H1 (cell line): ENCODE data around the gene ECPAS. TPM values are rescaled to one million over a fixed set of nuclear protein-coding genes. Genes with fewer than 3 reads are reported as not detected.
A peak's percentile ranks its signal among the peaks of the same experiment; 100 is the strongest.

Experiments used
- CTCF ChIA-PET: fragments of 300-600 bp; sonication (Branson Sonifier 250); formaldehyde crosslinking; loops from one replicate; lab custom pipeline; 2021; ENCODE audit not compliant: partially characterized antibody; lab: Charles Lee
- POLR2A ChIA-PET: fragments of 300-600 bp; sonication (Branson Sonifier 250); formaldehyde crosslinking; loops from one replicate; lab custom pipeline; 2021; ENCODE audit warnings: inconsistent platforms; ENCODE audit not compliant: partially characterized antibody; lab: Charles Lee
- DNase-seq, 2 experiments: peaks; one replicate each; pipeline versions ENCODE4 v3.0.0 to v3.0.0-alpha.2; 2010 to 2022; ENCODE audit warnings: low spot score in 2 of 2, low read depth in 1 of 2, mixed read lengths in 1 of 2
- FAIRE-seq: peaks from 2 replicates; lab custom pipeline; 2011; peaks lifted over from hg19 to GRCh38; lab: Jason Lieb, UNC
- H2AFZ ChIP-seq: 2 replicates; pipeline ENCODE4 v1.8.1; 2012; ENCODE audit warnings: low read length, inconsistent platforms
- H2AK5ac ChIP-seq: 2 replicates; pipeline ENCODE4 v1.6.1; 2013; ENCODE audit warnings: low read depth, low read length
- H2BK120ac ChIP-seq: replicated peaks from 2 replicates; pipeline ENCODE3; 2013; ENCODE audit warnings: low read depth, low read length, inconsistent platforms
- H2BK12ac ChIP-seq: 2 replicates; pipeline ENCODE4 v1.6.1; 2013; ENCODE audit warnings: low read depth, low read length
- H2BK15ac ChIP-seq: 2 replicates; pipeline ENCODE4 v1.6.1; 2013; ENCODE audit warnings: low read length
- H2BK20ac ChIP-seq: 2 replicates; pipeline ENCODE4 v1.6.1; 2013; ENCODE audit warnings: low read length
- H2BK5ac ChIP-seq: 2 replicates; pipeline ENCODE4 v1.6.1; 2013; ENCODE audit warnings: low read depth, low read length
- H3K14ac ChIP-seq: 2 replicates; pipeline ENCODE4 v1.6.1; 2013; ENCODE audit warnings: inconsistent platforms; ENCODE audit not compliant: insufficient read length
- H3K18ac ChIP-seq: 2 replicates; pipeline ENCODE4 v1.6.1; 2013; ENCODE audit warnings: low read length; ENCODE audit errors: extremely low read depth
- H3K23ac ChIP-seq: 2 replicates; pipeline ENCODE4 v1.6.1; 2013; ENCODE audit warnings: inconsistent platforms; ENCODE audit not compliant: insufficient read length
- H3K23me2 ChIP-seq: 2 replicates; pipeline ENCODE4 v1.6.1; 2013; ENCODE audit warnings: low read depth, low read length
- H3K27ac ChIP-seq: 2 replicates; pipeline ENCODE4 v1.6.1; 2011; ENCODE audit warnings: low read depth, low read length, inconsistent platforms
- H3K27me3 ChIP-seq, 4 experiments: replicated peaks in 1 of 4; 1 replicate in 1 of 4; 2 replicates in 3 of 4; pipeline versions ENCODE4 v1.6.1 to v1.8.1; 2011 to 2013; ENCODE audit warnings: low read length in 3 of 4, mild to moderate bottlenecking in 3 of 4, inconsistent platforms in 2 of 4, mixed read lengths in 2 of 4, moderate library complexity in 1 of 4; ENCODE audit not compliant: control insufficient read depth in 3 of 4, insufficient read depth in 3 of 4; ENCODE audit errors: extremely low read depth in 1 of 4
- H3K36me3 ChIP-seq, 4 experiments: 2 replicates each; pipeline versions ENCODE4 v1.6.1 to v1.8.1; 2011 to 2013; ENCODE audit warnings: mild to moderate bottlenecking in 4 of 4, low read length in 3 of 4, moderate library complexity in 2 of 4, control low read depth in 1 of 4, inconsistent platforms in 1 of 4; ENCODE audit not compliant: insufficient read depth in 4 of 4, control insufficient read depth in 2 of 4
- H3K4ac ChIP-seq: replicated peaks from 2 replicates; pipeline ENCODE3; 2013; ENCODE audit warnings: low read length, low read depth, mixed read lengths, inconsistent platforms; ENCODE audit not compliant: insufficient read length
- H3K4me1 ChIP-seq, 4 experiments: replicated peaks in 1 of 4; 1 replicate in 1 of 4; 2 replicates in 3 of 4; pipeline versions ENCODE4 v1.6.1 to v1.8.1; 2011 to 2013; ENCODE audit warnings: low read length in 3 of 4, inconsistent platforms in 2 of 4, mixed read lengths in 1 of 4; ENCODE audit not compliant: insufficient read depth in 4 of 4, control insufficient read depth in 3 of 4
- H3K4me2 ChIP-seq, 2 experiments: 2 replicates each; pipeline versions ENCODE4 v1.6.1 to v1.8.1; 2011 to 2013; ENCODE audit warnings: low read depth in 2 of 2, low read length in 2 of 2, control low read depth in 1 of 2, inconsistent platforms in 1 of 2, mild to moderate bottlenecking in 1 of 2; ENCODE audit not compliant: insufficient read depth in 1 of 2
- H3K4me3 ChIP-seq, 4 experiments: fragments of 200-600, 300-600 bp in 1 of 4; sonication (generic), shearing (Covaris generic), sonication (Bioruptor Twin) in 1 of 4; 2 replicates each; pipeline versions ENCODE4 v1.5.1 to v1.8.1; 2011 to 2016; ENCODE audit warnings: low read length in 4 of 4, low read depth in 3 of 4, control low read depth in 2 of 4, inconsistent platforms in 2 of 4, mild to moderate bottlenecking in 2 of 4, mixed read lengths in 1 of 4, moderate library complexity in 1 of 4; ENCODE audit not compliant: insufficient read depth in 2 of 4; ENCODE audit errors: extremely low read depth in 1 of 4
- H3K56ac ChIP-seq: replicated peaks from 2 replicates; pipeline ENCODE3; 2013; ENCODE audit warnings: low read depth, mild to moderate bottlenecking, mixed read lengths, low read length, inconsistent platforms; ENCODE audit not compliant: insufficient read length
- H3K79me1 ChIP-seq: 2 replicates; pipeline ENCODE4 v1.6.1; 2013; ENCODE audit warnings: low read depth, low read length, control low read depth
- H3K79me2 ChIP-seq, 2 experiments: 2 replicates each; pipeline versions ENCODE4 v1.6.1 to v1.8.1; 2012 to 2013; ENCODE audit warnings: low read length in 2 of 2, mild to moderate bottlenecking in 2 of 2, inconsistent platforms in 1 of 2; ENCODE audit not compliant: insufficient read depth in 2 of 2, control insufficient read depth in 1 of 2
- H3K9ac ChIP-seq, 4 experiments: replicated peaks in 1 of 4; 1 replicate in 1 of 4; 2 replicates in 3 of 4; pipeline versions ENCODE4 v1.6.1 to v1.8.1; 2011 to 2013; ENCODE audit warnings: low read depth in 3 of 4, low read length in 3 of 4, control low read depth in 2 of 4, mild to moderate bottlenecking in 2 of 4, moderate library complexity in 2 of 4, inconsistent platforms in 1 of 4; ENCODE audit errors: extremely low read depth in 1 of 4
- H3K9me3 ChIP-seq, 2 experiments: 2 replicates each; pipeline versions ENCODE4 v1.6.1 to v1.8.1; 2012 to 2013; ENCODE audit warnings: mild to moderate bottlenecking in 2 of 2, moderate library complexity in 2 of 2, control low read depth in 1 of 2, inconsistent platforms in 1 of 2, low read depth in 1 of 2, low read length in 1 of 2, mixed read lengths in 1 of 2; ENCODE audit not compliant: insufficient read depth in 2 of 2
- H4K20me1 ChIP-seq, 2 experiments: replicated peaks in 1 of 2; 2 replicates each; pipeline versions ENCODE3 to v1.8.1; 2011 to 2013; ENCODE audit warnings: inconsistent platforms in 2 of 2, low read length in 2 of 2, mild to moderate bottlenecking in 1 of 2; ENCODE audit not compliant: insufficient read depth in 2 of 2, control insufficient read depth in 1 of 2
- H4K5ac ChIP-seq: 2 replicates; pipeline ENCODE4 v1.6.1; 2013; ENCODE audit warnings: low read length, low read depth, mixed read lengths, inconsistent platforms; ENCODE audit not compliant: insufficient read length
- H4K8ac ChIP-seq: 2 replicates; pipeline ENCODE4 v1.8.0; 2013; ENCODE audit warnings: mild to moderate bottlenecking, moderate library complexity, low read length, inconsistent platforms; ENCODE audit not compliant: insufficient read depth; ENCODE audit errors: extremely low read depth
- H4K91ac ChIP-seq: replicated peaks from 2 replicates; pipeline ENCODE3; 2013; ENCODE audit warnings: low read length, mixed read lengths, inconsistent platforms; ENCODE audit not compliant: insufficient read length
- HDAC2 ChIP-seq, 2 experiments: fragments of 300-600 bp in 1 of 2; sonication (generic) in 1 of 2; IDR thresholded peaks; 2 replicates each; pipeline ENCODE4 v1.6.1; 2011 to 2012; ENCODE audit warnings: low read depth in 2 of 2, low read length in 2 of 2, mild to moderate bottlenecking in 2 of 2, moderate library complexity in 2 of 2, borderline replicate concordance in 1 of 2, inconsistent platforms in 1 of 2
- SP4 ChIP-seq: IDR thresholded peaks from 2 replicates; pipeline ENCODE4 v1.6.1; 2012; ENCODE audit warnings: low read length, inconsistent platforms
- whole genome bisulfite sequencing, 2 experiments: shearing (Covaris generic) in 1 of 2; methylation state at CpG; one replicate each; pipeline versions ENCODE4 v1.1.6 to v1.1.7; 2013 to 2015; ENCODE audit warnings: low lambda C conversion rate in 2 of 2, mixed read lengths in 2 of 2, inconsistent platforms in 1 of 2, low coverage in 1 of 2, missing lambda C conversion rate in 1 of 2; ENCODE audit not compliant: insufficient replicate concordance in 2 of 2, insufficient coverage in 1 of 2, insufficient read length in 1 of 2; ENCODE audit errors: extremely low coverage in 1 of 2, missing lambda C conversion rate in 1 of 2; 5-methylcytosine and 5-hydroxymethylcytosine counted together
- polyA plus RNA-seq, 7 experiments: library from polyadenylated mRNA; depleted of rRNA in 3 of 7; stranded (reverse) in 5 of 7; unstranded in 2 of 7; fragments of >200 nt in 5 of 7; fragments of 200-250 nt in 2 of 7; gene quantifications; 1 replicate in 5 of 7; 2 replicates in 1 of 7; 4 replicates in 1 of 7; pipeline versions ENCODE4 v1.2.1 to v1.2.3, GENCODE V29; 2011 to 2013; ENCODE audit warnings: missing spikeins in 2 of 7, mixed read lengths in 2 of 7
- total RNA-seq: library from RNA; stranded (reverse); fragmentation: NEBNext Ultra II Directional; extraction: Animal tissue kit (Norgen Biotek cat#: 25700); gene quantifications from 2 replicates; pipeline ENCODE4 v1.2.1, GENCODE V29; 2021
- TF ChIP-seq, protein P1 (sequence below): IDR thresholded peaks from 2 replicates; pipeline ENCODE4 v1.6.1; 2011; ENCODE audit warnings: low read depth, mild to moderate bottlenecking, low read length; ENCODE audit not compliant: insufficient read depth
- TF ChIP-seq, protein P2 (sequence below): IDR thresholded peaks from 2 replicates; pipeline ENCODE4 v1.6.1; 2012; ENCODE audit warnings: inconsistent platforms

Gene ECPAS
- total and polyA plus RNA-seq, 2 of the 8 experiments (the other 6 are each of a cell fraction or from before 2014, with no cell fraction given) = 20.9 to 131 TPM

DNA sequence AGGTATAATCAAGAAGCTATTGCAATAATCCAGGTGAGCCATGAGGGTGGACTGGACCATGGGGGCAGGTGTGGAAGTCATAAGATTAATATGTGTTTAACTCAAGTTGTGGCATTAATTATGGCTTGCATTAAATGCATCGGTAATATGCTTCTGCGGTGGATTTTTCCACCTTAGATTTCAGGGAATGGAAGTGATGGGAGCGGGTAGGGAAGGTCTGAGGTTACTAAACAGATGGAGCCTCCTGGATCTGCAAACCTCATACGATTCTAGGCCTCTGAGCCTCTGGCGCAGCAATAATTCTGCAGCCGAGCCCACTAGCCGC, 40.5 kb upstream of the ECPAS start:
- no peak overlapping the region for H2AFZ ChIP-seq
- TF ChIP-seq, protein P1, sequence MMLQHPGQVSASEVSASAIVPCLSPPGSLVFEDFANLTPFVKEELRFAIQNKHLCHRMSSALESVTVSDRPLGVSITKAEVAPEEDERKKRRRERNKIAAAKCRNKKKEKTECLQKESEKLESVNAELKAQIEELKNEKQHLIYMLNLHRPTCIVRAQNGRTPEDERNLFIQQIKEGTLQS = no peak
- TF ChIP-seq HDAC2 (IDR thresholded peaks at IDR 0.05; ENCODE audit: borderline replicate concordance in 1 of 2, low read depth in 2 of 2, low read length in 2 of 2) (no peak), SP4 (0 out of 2 replicates have a peak, but pooled peaks have one; percentile 17)
- TF ChIP-seq, protein P2, sequence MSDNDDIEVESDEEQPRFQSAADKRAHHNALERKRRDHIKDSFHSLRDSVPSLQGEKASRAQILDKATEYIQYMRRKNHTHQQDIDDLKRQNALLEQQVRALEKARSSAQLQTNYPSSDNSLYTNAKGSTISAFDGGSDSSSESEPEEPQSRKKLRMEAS = no peak
- TF ChIP-seq, all 59 proteins: peak for 1
- H3K4me1 ChIP-seq = peaks cover 2 to 14% (median 10%) of the 10 kb centered on the region in 4 experiments; a peak in 6 of 7 replicates
- no peak overlapping the region for H3K14ac ChIP-seq
- no peak overlapping the region for H3K27ac ChIP-seq
- H3K56ac ChIP-seq = no peak overlapping the region
- H2BK20ac ChIP-seq = peak overlapping the region; percentile 80; the same call in 1 of the 2 replicates
- ChIA-PET POLR2A (interaction anchor here (0.5 to 7.9 kb wide), 13 partner anchors 9 to 309 kb away, joined by 3 to 64 read pairs (median 4); partner anchors contain the start of gene ECPAS), CTCF (interaction anchor here (1.0 to 1.7 kb wide), 3 partner anchors 9 to 124 kb away, joined by 4 read pairs; no protein-coding TSS in a partner anchor)
- peaks cover 12% of the 10 kb centered on the region for H3K23me2 ChIP-seq
- peak overlapping the region in 1 of 4 experiments; percentile 58; a peak in 4 of 7 replicates for H3K9ac ChIP-seq
- peaks cover 0 to 15% (median 7%) of the 10 kb centered on the region in 4 experiments; a peak in 3 of 8 replicates for H3K36me3 ChIP-seq
- WGBS, 2 experiments = 36% methylated on average over 7 of the region's 7 CpGs; no CpG with 5 or more reads in 1 of the 2 experiments
- peak overlapping the region; percentile 68; the same call in 1 of the 2 replicates for H2AK5ac ChIP-seq
- peak overlapping the region; percentile 85 to 96 for H3K4me2 ChIP-seq
- no peak for DNase-seq
- 0 out of 2 replicates have a peak overlapping the region, but pooled peaks have one; percentile 46 for H2BK15ac ChIP-seq
- H4K20me1 ChIP-seq = peaks cover 0 to 3% of the 10 kb centered on the region in 2 experiments
- H3K23ac ChIP-seq = no peak overlapping the region
- H2BK120ac ChIP-seq = no peak overlapping the region
- peaks cover 0 to 31% of the 10 kb centered on the region in 2 experiments; a peak in 3 of 4 replicates for H3K79me2 ChIP-seq
- no peak for FAIRE-seq
- peak overlapping the region; percentile 71 to 87 (median 80) for H3K4me3 ChIP-seq
- no peak overlapping the region for H4K5ac ChIP-seq
- H2BK12ac ChIP-seq = 0 out of 2 replicates have a peak overlapping the region, but pooled peaks have one; percentile 50
- no peaks in the 10 kb centered on the region for H3K9me3 ChIP-seq
- H3K18ac ChIP-seq = peak overlapping the region; percentile 13; the same call in 1 of the 2 replicates
- peak overlapping the region; percentile 88; the same call in 1 of the 2 replicates for H2BK5ac ChIP-seq
- H4K8ac ChIP-seq = no peak overlapping the region
- no peak overlapping the region for H4K91ac ChIP-seq
- no peaks in the 10 kb centered on the region for H3K27me3 ChIP-seq
- H3K4ac ChIP-seq = peak overlapping the region; percentile 40
- H3K79me1 ChIP-seq = peaks cover 4% of the 10 kb centered on the region
